Lower leg skin (tissue), 3 donors: Measurements from ENCODE around the gene TMEM17.

Experiments
- POLR2A ChIP-seq, 2 donors: fragments of 450-650 bp; IDR thresholded peaks; one replicate each; pipeline ENCODE4 v1.6.1; 2016 to 2017; ENCODE audit warnings: antibody characterized with exemption in 2 of 2, mild to moderate bottlenecking in 1 of 2, moderate library complexity in 1 of 2
- TF ChIP-seq, protein P1 (sequence below), 3 donors: fragments of 450-650 bp; IDR thresholded peaks; one replicate each; pipeline ENCODE4 v1.5.1; 2016; ENCODE audit warnings: antibody characterized with exemption in 3 of 3, mild to moderate bottlenecking in 3 of 3, moderate library complexity in 2 of 3

- TF ChIP-seq, protein P1, sequence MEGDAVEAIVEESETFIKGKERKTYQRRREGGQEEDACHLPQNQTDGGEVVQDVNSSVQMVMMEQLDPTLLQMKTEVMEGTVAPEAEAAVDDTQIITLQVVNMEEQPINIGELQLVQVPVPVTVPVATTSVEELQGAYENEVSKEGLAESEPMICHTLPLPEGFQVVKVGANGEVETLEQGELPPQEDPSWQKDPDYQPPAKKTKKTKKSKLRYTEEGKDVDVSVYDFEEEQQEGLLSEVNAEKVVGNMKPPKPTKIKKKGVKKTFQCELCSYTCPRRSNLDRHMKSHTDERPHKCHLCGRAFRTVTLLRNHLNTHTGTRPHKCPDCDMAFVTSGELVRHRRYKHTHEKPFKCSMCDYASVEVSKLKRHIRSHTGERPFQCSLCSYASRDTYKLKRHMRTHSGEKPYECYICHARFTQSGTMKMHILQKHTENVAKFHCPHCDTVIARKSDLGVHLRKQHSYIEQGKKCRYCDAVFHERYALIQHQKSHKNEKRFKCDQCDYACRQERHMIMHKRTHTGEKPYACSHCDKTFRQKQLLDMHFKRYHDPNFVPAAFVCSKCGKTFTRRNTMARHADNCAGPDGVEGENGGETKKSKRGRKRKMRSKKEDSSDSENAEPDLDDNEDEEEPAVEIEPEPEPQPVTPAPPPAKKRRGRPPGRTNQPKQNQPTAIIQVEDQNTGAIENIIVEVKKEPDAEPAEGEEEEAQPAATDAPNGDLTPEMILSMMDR (IDR thresholded peaks at IDR 0.05): no peak
- no peak for TF ChIP-seq POLR2A (IDR thresholded peaks at IDR 0.05)
Measured at GRCh38 chr2:62473246-62473827, 32.7 kb downstream of the TMEM17 start.
